IgD-negative memory B cell (primary cell): Measurements from ENCODE around the gene AP1G2. TPM values are rescaled to one million over a fixed set of nuclear protein-coding genes. Genes with fewer than 3 reads are reported as not detected.
A peak's percentile ranks its signal among the peaks of the same experiment; 100 is the strongest.
"Not testable (repeated sequence)": the region's sequence is repeated elsewhere in the genome, so short reads cannot be mapped to it uniquely, and the experiment has no call there.

ENCODE experiments used
- H3K27ac Mint-ChIP-seq, 3 donors: one replicate each; pipeline ENCODE4 v1.8.0; 2020 to 2022; ENCODE audit warnings: mild to moderate bottlenecking in 3 of 3, mixed read lengths in 3 of 3, moderate library complexity in 1 of 3
- H3K27me3 Mint-ChIP-seq: one replicate; pipeline ENCODE4 v1.8.0; 2021; ENCODE audit warnings: mixed read lengths
- H3K36me3 Mint-ChIP-seq: one replicate; pipeline ENCODE4 v1.8.0; 2020; ENCODE audit warnings: mild to moderate bottlenecking, mixed read lengths
- H3K4me1 Mint-ChIP-seq, 3 donors: one replicate each; pipeline ENCODE4 v1.8.0; 2020 to 2022; ENCODE audit warnings: mixed read lengths in 3 of 3, mild to moderate bottlenecking in 1 of 3
- H3K4me3 Mint-ChIP-seq, 4 donors: one replicate each; pipeline ENCODE4 v1.8.0; 2020 to 2022; ENCODE audit warnings: mild to moderate bottlenecking in 4 of 4, mixed read lengths in 4 of 4, moderate library complexity in 3 of 4
- H3K9me3 Mint-ChIP-seq, 3 donors: one replicate each; pipeline ENCODE4 v1.8.0; 2020 to 2021; ENCODE audit warnings: mixed read lengths in 3 of 3, mild to moderate bottlenecking in 1 of 3
- polyA plus RNA-seq: library from polyadenylated mRNA; unstranded; fragments of 300-500 nt; fragmentation: Illumina TruSeq; gene quantifications from one replicate; pipeline ENCODE4 v1.2.3, GENCODE V29; 2021

The AP1G2 gene, protein sequence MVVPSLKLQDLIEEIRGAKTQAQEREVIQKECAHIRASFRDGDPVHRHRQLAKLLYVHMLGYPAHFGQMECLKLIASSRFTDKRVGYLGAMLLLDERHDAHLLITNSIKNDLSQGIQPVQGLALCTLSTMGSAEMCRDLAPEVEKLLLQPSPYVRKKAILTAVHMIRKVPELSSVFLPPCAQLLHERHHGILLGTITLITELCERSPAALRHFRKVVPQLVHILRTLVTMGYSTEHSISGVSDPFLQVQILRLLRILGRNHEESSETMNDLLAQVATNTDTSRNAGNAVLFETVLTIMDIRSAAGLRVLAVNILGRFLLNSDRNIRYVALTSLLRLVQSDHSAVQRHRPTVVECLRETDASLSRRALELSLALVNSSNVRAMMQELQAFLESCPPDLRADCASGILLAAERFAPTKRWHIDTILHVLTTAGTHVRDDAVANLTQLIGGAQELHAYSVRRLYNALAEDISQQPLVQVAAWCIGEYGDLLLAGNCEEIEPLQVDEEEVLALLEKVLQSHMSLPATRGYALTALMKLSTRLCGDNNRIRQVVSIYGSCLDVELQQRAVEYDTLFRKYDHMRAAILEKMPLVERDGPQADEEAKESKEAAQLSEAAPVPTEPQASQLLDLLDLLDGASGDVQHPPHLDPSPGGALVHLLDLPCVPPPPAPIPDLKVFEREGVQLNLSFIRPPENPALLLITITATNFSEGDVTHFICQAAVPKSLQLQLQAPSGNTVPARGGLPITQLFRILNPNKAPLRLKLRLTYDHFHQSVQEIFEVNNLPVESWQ
- 119 TPM for polyA plus RNA-seq

GRCh38 chr14:23567186-23568020 lies at the start of gene AP1G2:
AP1G2 (minus strand) TSS chr14:23567791; CDS start chr14:23567314, 477 bp downstream.
- H3K27me3 Mint-ChIP-seq, result peaks cover 3% of the 10 kb centered on the region
- H3K9me3 Mint-ChIP-seq, result no peaks in the 10 kb centered on the region
- peaks cover 10 to 37% (median 22%) of the 10 kb centered on the region in 3 donors for H3K4me1 Mint-ChIP-seq
- H3K27ac Mint-ChIP-seq, result peak within 1 kb of the TSS; percentile 96 to 100 (median 97)
- H3K4me3 Mint-ChIP-seq, result peak within 1 kb of the TSS; percentile 98 to 100 (median 98)
- H3K36me3 Mint-ChIP-seq, result peaks cover 4% of the 10 kb centered on the region

- Mint-ChIP-seq H3K36me3 (no peaks in the 10 kb centered on the region), H3K27me3 (peaks cover 22% of the 10 kb centered on the region), H3K4me1 (peaks cover 0 to 3% (median 0%) of the 10 kb centered on the region in 3 donors), H3K9me3 (no peaks in the 10 kb centered on the region), H3K4me3 (no peak overlapping the region), H3K27ac (no peak overlapping the region)
These were observed 48.3 kb upstream of the AP1G2 start for GRCh38 chr14:23615856-23616255.

DNA sequence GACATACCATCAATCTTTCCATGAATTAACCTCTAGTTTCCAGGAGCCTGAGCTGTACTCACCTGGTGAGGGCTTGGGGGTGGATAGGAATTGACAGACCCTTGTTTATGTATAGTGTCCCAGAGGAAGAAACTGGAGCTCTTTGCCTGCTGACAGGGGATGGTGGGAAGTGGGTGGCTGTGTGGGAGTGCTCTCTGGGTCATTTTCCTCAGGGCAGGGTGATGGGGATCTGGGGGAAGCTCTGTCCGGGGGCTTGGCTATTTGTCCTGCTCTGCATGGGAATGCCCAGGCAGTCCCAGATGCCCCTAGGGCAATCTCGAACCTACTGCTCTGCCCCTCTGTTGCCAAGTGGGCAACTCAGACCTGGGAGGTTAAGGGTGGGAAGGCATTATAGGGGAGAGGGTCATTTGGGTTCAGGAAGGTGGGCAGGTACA lies 46.8 kb upstream of the AP1G2 start:
- Mint-ChIP-seq H3K4me3 (no peak overlapping the region), H3K4me1 (peaks cover 0 to 3% (median 1%) of the 10 kb centered on the region in 3 donors), H3K27me3 (peaks cover 21% of the 10 kb centered on the region), H3K36me3 (no peaks in the 10 kb centered on the region), H3K27ac (no peak overlapping the region), H3K9me3 (no peaks in the 10 kb centered on the region)

GRCh38 chr14:23613242-23614070 lies 45.9 kb upstream of the AP1G2 start:
- no peak overlapping the region for H3K4me3 Mint-ChIP-seq
- H3K36me3 Mint-ChIP-seq, result no peaks in the 10 kb centered on the region
- H3K27me3 Mint-ChIP-seq, result peaks cover 22% of the 10 kb centered on the region
- peak overlapping the region in 1 of 3 donors; percentile 40 for H3K27ac Mint-ChIP-seq
- H3K4me1 Mint-ChIP-seq, result peaks cover 0 to 3% (median 1%) of the 10 kb centered on the region in 3 donors
- peaks cover 0 to 3% (median 0%) of the 10 kb centered on the region in 3 donors for H3K9me3 Mint-ChIP-seq

DNA sequence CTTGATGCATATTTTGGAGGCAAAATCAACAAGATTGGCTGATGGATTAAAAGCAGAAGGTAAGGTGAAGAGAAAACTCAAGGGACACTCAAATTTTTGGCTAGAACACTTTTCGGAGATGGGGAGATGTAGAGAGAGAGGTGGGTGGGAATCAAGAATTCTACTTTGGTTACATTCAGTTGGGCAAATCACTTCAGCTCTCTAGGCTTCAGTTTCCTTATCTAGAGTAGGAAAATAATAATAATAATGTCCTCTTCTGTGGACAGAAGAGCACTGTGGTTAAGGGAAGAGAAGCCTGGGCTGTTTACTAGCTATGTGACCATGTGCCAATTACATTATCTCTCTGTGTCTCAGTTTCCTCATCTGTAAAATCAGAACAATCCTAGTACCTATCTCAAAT lies 45.2 kb upstream of the AP1G2 start:
- peaks cover 0 to 3% (median 1%) of the 10 kb centered on the region in 3 donors for H3K4me1 Mint-ChIP-seq
- no peaks in the 10 kb centered on the region for H3K36me3 Mint-ChIP-seq
- H3K27me3 Mint-ChIP-seq, result peaks cover 20% of the 10 kb centered on the region
- no peak overlapping the region for H3K4me3 Mint-ChIP-seq
- peaks cover 0 to 3% (median 0%) of the 10 kb centered on the region in 3 donors for H3K9me3 Mint-ChIP-seq
- H3K27ac Mint-ChIP-seq, result no peak overlapping the region

- Mint-ChIP-seq H3K4me3 (no peak overlapping the region), H3K4me1 (peaks cover 0 to 3% (median 1%) of the 10 kb centered on the region in 3 donors), H3K9me3 (peaks cover 0 to 3% (median 0%) of the 10 kb centered on the region in 3 donors), H3K27ac (no peak overlapping the region), H3K36me3 (no peaks in the 10 kb centered on the region), H3K27me3 (peaks cover 22% of the 10 kb centered on the region)
These were observed 44.8 kb upstream of the AP1G2 start for GRCh38 chr14:23612354-23612732.

GRCh38 chr14:23610815-23611289 lies 43.3 kb upstream of the AP1G2 start:
- H3K4me1 Mint-ChIP-seq, result peaks cover 0 to 3% (median 1%) of the 10 kb centered on the region in 3 donors
- peaks cover 0 to 3% (median 0%) of the 10 kb centered on the region in 3 donors for H3K9me3 Mint-ChIP-seq
- no peaks in the 10 kb centered on the region for H3K36me3 Mint-ChIP-seq
- H3K4me3 Mint-ChIP-seq, result no peak overlapping the region
- H3K27ac Mint-ChIP-seq, result peak overlapping the region in 1 of 3 donors; percentile 59
- peaks cover 22% of the 10 kb centered on the region for H3K27me3 Mint-ChIP-seq

DNA sequence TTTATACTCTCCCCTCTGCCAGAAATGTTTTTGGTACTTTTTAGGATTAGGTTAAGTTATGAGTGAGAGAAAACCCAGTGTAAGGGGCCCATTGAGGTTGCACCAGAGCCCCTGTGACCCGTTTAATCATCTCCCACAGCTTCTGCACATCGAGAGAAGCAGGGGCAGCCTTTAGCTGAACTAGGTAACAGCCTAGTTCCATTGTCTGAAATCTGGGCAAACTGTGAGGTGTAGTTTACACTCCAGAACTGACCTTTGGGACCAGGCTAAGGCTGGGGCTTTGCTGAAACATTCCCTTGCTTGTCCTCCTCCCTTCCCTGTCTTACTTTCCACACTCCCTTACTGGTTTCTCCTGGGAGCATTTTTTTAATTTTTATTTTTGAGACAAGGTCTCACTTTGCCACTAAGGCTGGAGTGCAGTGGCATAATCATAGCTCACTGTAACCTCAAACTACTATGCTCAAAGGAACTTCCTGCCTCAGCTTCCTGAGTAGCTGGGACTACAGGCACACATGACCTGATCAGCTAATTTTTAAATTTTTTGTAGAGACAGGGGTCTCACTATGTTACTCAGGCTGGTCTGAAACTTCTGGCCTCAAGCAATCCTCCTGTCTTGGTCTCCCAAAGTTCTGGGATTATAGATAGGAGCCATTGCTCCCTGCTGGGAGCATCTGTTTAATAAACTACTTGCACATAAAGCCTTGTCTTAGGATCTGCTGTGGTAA lies 42.7 kb upstream of the AP1G2 start:
- Mint-ChIP-seq H3K9me3 (peaks cover 0 to 3% (median 0%) of the 10 kb centered on the region in 3 donors), H3K36me3 (no peaks in the 10 kb centered on the region), H3K4me1 (peaks cover 0 to 3% (median 1%) of the 10 kb centered on the region in 3 donors), H3K27me3 (peaks cover 18% of the 10 kb centered on the region), H3K4me3 (peak overlapping the region in 1 of 4 donors; percentile 42), H3K27ac (peak overlapping the region in 1 of 3 donors; percentile 59)

DNA sequence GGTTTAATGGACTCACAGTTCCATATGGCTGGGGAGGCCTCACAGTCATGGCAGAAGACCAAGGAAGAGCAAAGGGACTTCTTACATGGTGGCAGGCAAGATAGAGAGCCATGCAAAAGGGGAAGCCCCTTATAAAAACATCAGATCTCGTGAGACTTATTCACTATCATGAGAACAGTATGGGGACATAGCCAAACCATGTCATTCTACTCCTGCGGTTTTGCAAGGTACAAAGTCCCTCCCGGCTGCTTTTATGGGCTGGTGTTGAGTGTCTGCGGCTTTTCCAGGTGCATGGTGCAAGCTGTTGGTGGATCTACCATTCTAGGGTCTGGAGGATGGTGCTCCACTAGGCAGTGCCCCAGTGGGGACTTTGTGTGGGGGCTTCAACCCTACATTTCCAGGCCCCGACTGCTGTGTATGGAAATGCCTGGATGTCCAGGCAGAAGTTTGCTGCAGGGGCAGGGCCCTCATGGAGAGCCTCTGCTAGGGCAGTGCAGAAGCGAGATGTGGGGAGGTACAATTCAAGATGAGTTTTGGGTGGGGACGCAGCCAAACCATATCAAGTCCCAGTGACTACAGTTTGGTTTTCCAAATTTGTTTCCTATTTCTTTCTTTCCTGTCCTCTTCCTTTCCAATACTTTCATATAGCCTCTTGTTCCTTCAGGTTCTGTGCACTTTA lies 42.0 kb upstream of the AP1G2 start:
- H3K36me3 Mint-ChIP-seq, H3K27ac Mint-ChIP-seq, H3K4me1 Mint-ChIP-seq, H3K9me3 Mint-ChIP-seq: not testable (repeated sequence)
- Mint-ChIP-seq H3K4me3 (peak overlapping the region in 1 of 4 donors; percentile 85), H3K27me3 (peaks cover 18% of the 10 kb centered on the region)

DNA sequence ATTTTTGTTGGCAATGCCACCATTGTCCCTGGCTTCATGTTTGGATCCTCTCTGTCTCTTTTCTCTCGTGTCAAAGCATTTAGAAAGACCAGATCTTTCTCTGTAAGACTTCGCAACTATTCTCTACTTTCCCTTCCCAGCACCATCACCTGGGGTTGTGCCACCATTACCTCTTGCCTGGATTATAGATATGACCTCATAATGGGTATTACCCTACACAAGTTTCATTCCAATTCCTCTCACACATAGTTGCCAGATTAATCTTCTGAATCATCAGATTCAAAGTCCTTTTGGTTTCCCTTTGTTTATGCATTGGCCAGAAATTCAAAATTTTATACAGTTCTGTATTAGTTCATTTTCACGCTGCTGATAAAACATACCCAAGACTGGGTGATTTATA lies 41.4 kb upstream of the AP1G2 start:
- Mint-ChIP-seq H3K27me3 (peaks cover 17% of the 10 kb centered on the region), H3K27ac (no peak overlapping the region), H3K4me3 (no peak overlapping the region), H3K36me3 (no peaks in the 10 kb centered on the region), H3K9me3 (peaks cover 0 to 3% (median 0%) of the 10 kb centered on the region in 3 donors), H3K4me1 (peaks cover 0 to 1% (median 0%) of the 10 kb centered on the region in 3 donors)

- Mint-ChIP-seq H3K4me1 (peaks cover 0 to 1% (median 0%) of the 10 kb centered on the region in 3 donors), H3K27ac (no peak overlapping the region), H3K36me3 (no peaks in the 10 kb centered on the region), H3K4me3 (no peak overlapping the region), H3K9me3 (peaks cover 0 to 3% (median 0%) of the 10 kb centered on the region in 3 donors), H3K27me3 (peaks cover 15% of the 10 kb centered on the region)
These were observed 40.9 kb upstream of the AP1G2 start for GRCh38 chr14:23608454-23608853.

DNA sequence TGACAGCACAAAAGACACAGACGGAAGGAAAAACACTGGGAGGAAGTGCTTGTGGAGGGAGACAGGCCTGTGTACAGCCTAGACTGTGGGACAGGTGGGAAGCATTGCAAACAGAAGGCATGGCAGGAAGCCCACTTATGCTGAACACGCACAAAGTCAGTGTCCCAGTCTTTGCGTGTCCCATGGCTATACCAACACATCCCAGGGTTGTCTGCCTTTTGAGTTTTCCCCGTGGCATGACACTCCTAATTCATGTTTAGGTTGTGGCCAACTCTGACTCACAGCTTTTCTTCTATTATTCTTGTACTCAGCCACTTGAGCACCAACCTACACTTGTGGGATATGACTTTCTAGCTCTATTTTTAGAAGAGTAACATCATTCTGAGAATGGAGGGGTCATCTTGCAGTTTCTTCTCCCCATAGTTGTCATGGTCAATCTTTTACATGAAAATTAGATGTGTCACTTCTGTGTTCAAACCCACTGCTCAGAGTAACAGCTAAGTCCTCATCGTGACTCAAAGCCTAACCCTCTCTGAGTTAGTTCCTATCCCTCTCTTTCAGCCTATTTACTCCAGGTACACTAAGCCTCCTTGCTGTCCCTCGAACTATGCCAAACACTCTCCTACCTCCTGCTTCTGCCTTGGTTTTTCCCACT lies 38.5 kb upstream of the AP1G2 start:
- Mint-ChIP-seq H3K4me1 (peaks cover 0 to 1% (median 0%) of the 10 kb centered on the region in 3 donors), H3K27me3 (peaks cover 6% of the 10 kb centered on the region), H3K9me3 (peaks cover 0 to 3% (median 0%) of the 10 kb centered on the region in 3 donors), H3K36me3 (peaks cover 2% of the 10 kb centered on the region), H3K27ac (no peak overlapping the region), H3K4me3 (no peak overlapping the region)
